IMR-90 (cell line): ENCODE measurements around the gene GRID1.

Experiments used
- CTCF ChIP-seq: conservative IDR thresholded peaks from 2 replicates; pipeline ENCODE4 v1.5.1; 2012; ENCODE audit warnings: mild to moderate bottlenecking, low read depth, low read length, improper control_type of control experiment
- POLR2A ChIP-seq: IDR thresholded peaks from 2 replicates; pipeline ENCODE4 v1.6.1; 2012; ENCODE audit warnings: mild to moderate bottlenecking, low read depth, low read length
- RAD21 ChIP-seq: IDR thresholded peaks from 2 replicates; pipeline ENCODE4 v1.6.1; 2012; ENCODE audit warnings: low read length, improper control_type of control experiment
- SMC3 ChIP-seq: fragments of 150-350 bp; IDR thresholded peaks from 2 replicates; pipeline ENCODE4 v1.6.1; 2016; ENCODE audit warnings: low read depth, mild to moderate bottlenecking, antibody characterized with exemption, low read length, moderate library complexity

GRCh38 chr10:86033581-86033980, 333.0 kb downstream of the GRID1 start:
- no peak for TF ChIP-seq SMC3
- no peak for TF ChIP-seq CTCF
- TF ChIP-seq RAD21, result no peak
- TF ChIP-seq POLR2A, result no peak
